ENCODE results near the gene EPM2AIP1. TPM values are rescaled to one million over a fixed set of nuclear protein-coding genes. Genes with fewer than 3 reads are reported as not detected.

The EPM2AIP1 gene
- polyA plus RNA-seq, 1 donor from 2014 or later: 41.4 TPM

DNA sequence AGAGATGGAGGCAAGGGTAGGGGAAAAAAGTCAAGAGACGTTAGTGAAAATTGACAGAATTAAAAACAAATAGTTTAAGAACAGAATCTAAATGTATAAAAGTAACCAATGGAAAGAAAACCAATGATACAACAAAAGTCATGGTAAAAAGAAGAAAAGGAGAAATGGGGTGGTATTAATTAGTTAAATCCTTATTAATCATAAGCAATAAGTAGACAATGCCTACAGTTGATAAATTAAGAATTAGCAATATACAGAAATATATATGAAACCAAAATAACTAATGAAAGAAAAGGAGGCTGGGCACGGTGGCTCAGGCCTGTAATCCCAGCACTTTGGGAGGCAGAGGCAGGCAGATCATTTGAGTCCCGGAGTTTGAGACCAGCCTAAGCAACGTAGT is 23.8 kb downstream of the EPM2AIP1 start:
- H4K20me1 ChIP-seq (ENCODE audit: insufficient read depth): no peaks in the 10 kb centered on the region
- H3K36me3 ChIP-seq (ENCODE audit: insufficient read depth, low read length): no peaks in the 10 kb centered on the region
- no peaks in the 10 kb centered on the region for H3F3A ChIP-seq (ENCODE audit: insufficient read depth, low read length, poor library complexity, severe bottlenecking)
- H3K79me2 ChIP-seq (replicated peaks; ENCODE audit: insufficient read depth, low read length): no peaks in the 10 kb centered on the region
- no peak overlapping the region for H3K4me3 ChIP-seq (ENCODE audit: low read length)
- peak overlapping the region; percentile 60 for H2AFZ ChIP-seq (ENCODE audit: low read depth, low read length)
- no peaks in the 10 kb centered on the region for H3K9me2 ChIP-seq (ENCODE audit: insufficient read depth, low read length)
- H3K4me2 ChIP-seq (ENCODE audit: low read length): no peak overlapping the region
- peak overlapping the region; percentile 50 for H3K9ac ChIP-seq (ENCODE audit: low read length)
- peak overlapping the region; percentile 86 for H3K27ac ChIP-seq (ENCODE audit: low read length)
- no peaks in the 10 kb centered on the region for H3K9me3 ChIP-seq (ENCODE audit: low read length)
- TF ChIP-seq POLR2AphosphoS5 (IDR thresholded peaks at IDR 0.05) (no peak), EP300 (conservative IDR thresholded peaks at IDR 0.05; ENCODE audit: poor library complexity, severe bottlenecking) (no peak), TAF1 (IDR thresholded peaks at IDR 0.05; ENCODE audit: low read depth) (no peak), EZH2 (IDR thresholded peaks at IDR 0.05; ENCODE audit: borderline replicate concordance, insufficient read depth, low read length, poor library complexity, severe bottlenecking) (no peak), SMC3 (conservative IDR thresholded peaks at IDR 0.05; ENCODE audit: poor library complexity) (no peak), RAD21 (conservative IDR thresholded peaks at IDR 0.05) (no peak), MXI1 (conservative IDR thresholded peaks at IDR 0.05; ENCODE audit: poor library complexity, severe bottlenecking) (no peak)
- TF ChIP-seq, protein P1, sequence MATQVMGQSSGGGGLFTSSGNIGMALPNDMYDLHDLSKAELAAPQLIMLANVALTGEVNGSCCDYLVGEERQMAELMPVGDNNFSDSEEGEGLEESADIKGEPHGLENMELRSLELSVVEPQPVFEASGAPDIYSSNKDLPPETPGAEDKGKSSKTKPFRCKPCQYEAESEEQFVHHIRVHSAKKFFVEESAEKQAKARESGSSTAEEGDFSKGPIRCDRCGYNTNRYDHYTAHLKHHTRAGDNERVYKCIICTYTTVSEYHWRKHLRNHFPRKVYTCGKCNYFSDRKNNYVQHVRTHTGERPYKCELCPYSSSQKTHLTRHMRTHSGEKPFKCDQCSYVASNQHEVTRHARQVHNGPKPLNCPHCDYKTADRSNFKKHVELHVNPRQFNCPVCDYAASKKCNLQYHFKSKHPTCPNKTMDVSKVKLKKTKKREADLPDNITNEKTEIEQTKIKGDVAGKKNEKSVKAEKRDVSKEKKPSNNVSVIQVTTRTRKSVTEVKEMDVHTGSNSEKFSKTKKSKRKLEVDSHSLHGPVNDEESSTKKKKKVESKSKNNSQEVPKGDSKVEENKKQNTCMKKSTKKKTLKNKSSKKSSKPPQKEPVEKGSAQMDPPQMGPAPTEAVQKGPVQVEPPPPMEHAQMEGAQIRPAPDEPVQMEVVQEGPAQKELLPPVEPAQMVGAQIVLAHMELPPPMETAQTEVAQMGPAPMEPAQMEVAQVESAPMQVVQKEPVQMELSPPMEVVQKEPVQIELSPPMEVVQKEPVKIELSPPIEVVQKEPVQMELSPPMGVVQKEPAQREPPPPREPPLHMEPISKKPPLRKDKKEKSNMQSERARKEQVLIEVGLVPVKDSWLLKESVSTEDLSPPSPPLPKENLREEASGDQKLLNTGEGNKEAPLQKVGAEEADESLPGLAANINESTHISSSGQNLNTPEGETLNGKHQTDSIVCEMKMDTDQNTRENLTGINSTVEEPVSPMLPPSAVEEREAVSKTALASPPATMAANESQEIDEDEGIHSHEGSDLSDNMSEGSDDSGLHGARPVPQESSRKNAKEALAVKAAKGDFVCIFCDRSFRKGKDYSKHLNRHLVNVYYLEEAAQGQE (IDR thresholded peaks at IDR 0.05; ENCODE audit: borderline replicate concordance): no peak
- TF ChIP-seq, protein P2, sequence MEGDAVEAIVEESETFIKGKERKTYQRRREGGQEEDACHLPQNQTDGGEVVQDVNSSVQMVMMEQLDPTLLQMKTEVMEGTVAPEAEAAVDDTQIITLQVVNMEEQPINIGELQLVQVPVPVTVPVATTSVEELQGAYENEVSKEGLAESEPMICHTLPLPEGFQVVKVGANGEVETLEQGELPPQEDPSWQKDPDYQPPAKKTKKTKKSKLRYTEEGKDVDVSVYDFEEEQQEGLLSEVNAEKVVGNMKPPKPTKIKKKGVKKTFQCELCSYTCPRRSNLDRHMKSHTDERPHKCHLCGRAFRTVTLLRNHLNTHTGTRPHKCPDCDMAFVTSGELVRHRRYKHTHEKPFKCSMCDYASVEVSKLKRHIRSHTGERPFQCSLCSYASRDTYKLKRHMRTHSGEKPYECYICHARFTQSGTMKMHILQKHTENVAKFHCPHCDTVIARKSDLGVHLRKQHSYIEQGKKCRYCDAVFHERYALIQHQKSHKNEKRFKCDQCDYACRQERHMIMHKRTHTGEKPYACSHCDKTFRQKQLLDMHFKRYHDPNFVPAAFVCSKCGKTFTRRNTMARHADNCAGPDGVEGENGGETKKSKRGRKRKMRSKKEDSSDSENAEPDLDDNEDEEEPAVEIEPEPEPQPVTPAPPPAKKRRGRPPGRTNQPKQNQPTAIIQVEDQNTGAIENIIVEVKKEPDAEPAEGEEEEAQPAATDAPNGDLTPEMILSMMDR (IDR thresholded peaks at IDR 0.05; ENCODE audit: poor library complexity, severe bottlenecking): no peak
- H3K27me3 ChIP-seq (ENCODE audit: insufficient read depth, low read depth, low read length): no peaks in the 10 kb centered on the region

DNA sequence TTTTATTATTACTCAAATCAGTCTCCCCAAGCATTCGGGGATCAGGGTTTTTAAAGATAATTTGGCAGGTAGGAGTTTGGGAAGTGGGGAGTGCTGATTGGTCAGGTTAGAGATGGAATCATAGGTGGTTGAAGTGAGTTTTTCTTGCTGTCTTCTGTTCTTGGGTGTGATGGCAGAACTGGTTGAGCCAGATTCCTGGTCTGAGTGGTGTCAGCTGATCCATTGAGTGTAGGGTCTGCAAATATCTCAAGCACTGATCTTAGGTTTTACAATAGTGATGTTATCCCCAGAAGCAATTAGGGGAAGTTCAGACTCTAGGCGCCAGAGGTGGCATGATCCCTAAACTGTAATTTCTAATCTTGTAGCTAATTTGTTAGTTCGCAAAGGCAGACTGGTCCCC is 27.5 kb downstream of the EPM2AIP1 start:
- Histone ChIP-seq H3K4me3 (ENCODE audit: low read length) (no peak overlapping the region), H3K36me3 (ENCODE audit: insufficient read depth, low read length) (no peaks in the 10 kb centered on the region), H3K9ac (ENCODE audit: low read length) (no peak overlapping the region), H3K9me2 (ENCODE audit: insufficient read depth, low read length) (no peaks in the 10 kb centered on the region), H3K4me2 (ENCODE audit: low read length) (no peak overlapping the region), H3K27ac (ENCODE audit: low read length) (no peak overlapping the region), H3K27me3 (ENCODE audit: insufficient read depth, low read depth, low read length) (no peaks in the 10 kb centered on the region), H3F3A (ENCODE audit: insufficient read depth, low read length, poor library complexity, severe bottlenecking) (no peaks in the 10 kb centered on the region), H4K20me1 (ENCODE audit: insufficient read depth) (no peaks in the 10 kb centered on the region), H3K79me2 (replicated peaks; ENCODE audit: insufficient read depth, low read length) (no peaks in the 10 kb centered on the region), H3K9me3 (ENCODE audit: low read length) (no peaks in the 10 kb centered on the region), H2AFZ (ENCODE audit: low read depth, low read length) (no peak overlapping the region)
- TF ChIP-seq SMC3 (conservative IDR thresholded peaks at IDR 0.05; ENCODE audit: poor library complexity): no peak
- TF ChIP-seq, protein P2 (IDR thresholded peaks at IDR 0.05; ENCODE audit: poor library complexity, severe bottlenecking): no peak
- no peak for TF ChIP-seq MXI1 (conservative IDR thresholded peaks at IDR 0.05; ENCODE audit: poor library complexity, severe bottlenecking)
- no peak for TF ChIP-seq POLR2AphosphoS5 (IDR thresholded peaks at IDR 0.05)
- no peak for TF ChIP-seq EZH2 (IDR thresholded peaks at IDR 0.05; ENCODE audit: borderline replicate concordance, insufficient read depth, low read length, poor library complexity, severe bottlenecking)
- TF ChIP-seq RAD21 (conservative IDR thresholded peaks at IDR 0.05): no peak
- no peak for TF ChIP-seq TAF1 (IDR thresholded peaks at IDR 0.05; ENCODE audit: low read depth)
- no peak for TF ChIP-seq EP300 (conservative IDR thresholded peaks at IDR 0.05; ENCODE audit: poor library complexity, severe bottlenecking)
- TF ChIP-seq, protein P1 (IDR thresholded peaks at IDR 0.05; ENCODE audit: borderline replicate concordance): no peak

Measured in neural cell (in vitro differentiated cells).